Esophagus muscularis mucosa (tissue), 3 donors: ENCODE results near the gene KIF5C.

Experiments used
- CTCF ChIP-seq, 3 experiments: fragments of 200-600 bp in 2 of 3; fragments of 450-650 bp in 1 of 3; sonication (generic) in 2 of 3; IDR thresholded peaks; one replicate each; pipeline ENCODE4 v1.5.1; 2017 to 2019; ENCODE audit warnings: antibody characterized with exemption in 3 of 3, mild to moderate bottlenecking in 2 of 3, moderate library complexity in 1 of 3
- POLR2AphosphoS5 ChIP-seq, 2 donors: sonication (generic); formaldehyde crosslinking; IDR thresholded peaks; one replicate each; pipeline ENCODE4 v1.6.1; 2017; ENCODE audit warnings: antibody characterized with exemption in 2 of 2

DNA sequence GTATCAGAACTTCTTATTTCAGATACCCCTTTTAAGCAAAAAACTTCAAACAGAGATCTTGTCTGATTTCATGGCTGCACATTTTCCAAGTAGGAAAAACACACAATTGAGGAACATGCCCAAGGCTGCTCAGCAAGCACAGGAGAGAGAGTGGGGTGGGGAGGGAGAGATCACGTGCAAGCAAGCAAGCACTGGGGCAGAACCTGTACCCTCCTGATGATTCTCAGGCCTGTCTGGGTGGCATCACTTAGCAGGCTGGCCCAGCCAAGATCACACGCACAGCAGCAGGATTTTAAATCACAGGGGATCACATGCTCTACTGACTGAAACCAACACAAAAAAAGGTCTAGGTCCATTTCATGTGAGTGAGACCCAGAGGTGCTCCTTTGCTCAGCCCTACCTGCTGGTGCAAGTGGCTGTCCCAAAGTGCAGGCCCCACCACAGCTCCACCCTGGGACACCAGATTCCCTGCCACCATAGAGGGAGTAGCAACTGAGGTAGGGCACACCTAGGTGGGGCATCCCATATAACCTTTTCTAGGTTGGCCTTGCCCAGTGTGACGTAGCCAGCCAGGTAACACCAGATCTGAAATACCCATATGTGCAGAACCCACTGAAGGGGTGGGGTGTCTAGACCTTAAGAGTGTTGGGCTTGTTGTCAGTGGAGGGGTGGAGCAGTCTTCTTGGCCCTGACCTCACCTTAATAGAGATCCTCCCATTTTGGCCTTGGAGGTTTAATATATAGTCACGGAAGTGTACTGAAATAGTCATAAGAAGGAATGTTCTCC is 161.7 kb downstream of the KIF5C start:
- TF ChIP-seq POLR2AphosphoS5 (IDR thresholded peaks at IDR 0.05) = no peak
- no peak for TF ChIP-seq CTCF (IDR thresholded peaks at IDR 0.05)
